Suppressor macrophage treated with lipopolysaccharide for 1 hour (primary cell): ENCODE results near the gene SCLT1.
"Not testable (repeated sequence)": the region's sequence is repeated elsewhere in the genome, so short reads cannot be mapped to it uniquely, and the experiment has no call there.

ENCODE experiments used
- DNase-seq, 3 donors: peaks; one replicate each; pipeline ENCODE4 v3.0.0-alpha.2; 2020 to 2022

The SCLT1 gene

DNA sequence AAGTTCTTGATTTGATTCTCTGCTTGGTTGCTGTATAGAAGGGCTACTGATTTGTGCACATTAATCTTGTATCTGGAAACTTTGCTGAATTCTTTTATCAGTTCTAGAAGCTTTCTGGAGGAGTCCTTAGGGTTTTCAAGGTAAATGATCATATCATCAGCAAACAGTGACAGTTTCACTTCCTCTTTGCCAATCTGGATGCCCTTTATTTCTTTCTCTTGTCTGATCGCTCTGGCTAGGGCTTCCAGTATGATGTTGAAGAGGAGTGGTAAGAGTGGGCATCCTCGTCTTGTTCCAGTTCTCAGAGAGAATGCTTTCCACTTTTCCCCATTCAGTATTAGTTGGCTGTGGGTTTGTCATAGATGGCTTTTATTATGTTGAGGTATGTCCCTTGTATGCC is 23.8 kb downstream of the SCLT1 start:
- DNase-seq = not testable (repeated sequence)

DNA sequence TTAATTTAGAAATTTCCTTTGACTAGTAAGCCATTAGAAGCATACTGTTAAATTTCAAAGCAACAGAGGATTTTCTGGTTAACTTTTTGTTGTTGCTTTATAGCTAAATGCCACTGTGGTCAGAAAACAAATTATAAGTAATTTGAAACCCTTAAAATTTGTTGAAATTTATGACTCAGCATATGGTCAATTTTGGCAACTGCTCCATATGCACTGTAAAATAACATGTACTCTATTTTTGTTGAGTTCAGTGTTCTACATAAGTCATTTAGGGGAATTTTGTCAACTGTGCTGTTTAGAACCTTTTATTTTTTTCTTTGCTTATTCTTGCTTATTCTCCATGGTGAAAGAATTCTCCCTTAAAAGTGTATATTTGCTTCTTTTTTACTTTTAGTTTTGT is 28.6 kb downstream of the SCLT1 start:
- DNase-seq = no peak

- no peak for DNase-seq
Measured at GRCh38 chr4:129063640-129064039, 29.7 kb downstream of the SCLT1 start.

GRCh38 chr4:129062580-129062979 is 30.8 kb downstream of the SCLT1 start:
- no peak for DNase-seq

GRCh38 chr4:129059028-129059427 is 34.3 kb downstream of the SCLT1 start:
- DNase-seq = no peak

DNA sequence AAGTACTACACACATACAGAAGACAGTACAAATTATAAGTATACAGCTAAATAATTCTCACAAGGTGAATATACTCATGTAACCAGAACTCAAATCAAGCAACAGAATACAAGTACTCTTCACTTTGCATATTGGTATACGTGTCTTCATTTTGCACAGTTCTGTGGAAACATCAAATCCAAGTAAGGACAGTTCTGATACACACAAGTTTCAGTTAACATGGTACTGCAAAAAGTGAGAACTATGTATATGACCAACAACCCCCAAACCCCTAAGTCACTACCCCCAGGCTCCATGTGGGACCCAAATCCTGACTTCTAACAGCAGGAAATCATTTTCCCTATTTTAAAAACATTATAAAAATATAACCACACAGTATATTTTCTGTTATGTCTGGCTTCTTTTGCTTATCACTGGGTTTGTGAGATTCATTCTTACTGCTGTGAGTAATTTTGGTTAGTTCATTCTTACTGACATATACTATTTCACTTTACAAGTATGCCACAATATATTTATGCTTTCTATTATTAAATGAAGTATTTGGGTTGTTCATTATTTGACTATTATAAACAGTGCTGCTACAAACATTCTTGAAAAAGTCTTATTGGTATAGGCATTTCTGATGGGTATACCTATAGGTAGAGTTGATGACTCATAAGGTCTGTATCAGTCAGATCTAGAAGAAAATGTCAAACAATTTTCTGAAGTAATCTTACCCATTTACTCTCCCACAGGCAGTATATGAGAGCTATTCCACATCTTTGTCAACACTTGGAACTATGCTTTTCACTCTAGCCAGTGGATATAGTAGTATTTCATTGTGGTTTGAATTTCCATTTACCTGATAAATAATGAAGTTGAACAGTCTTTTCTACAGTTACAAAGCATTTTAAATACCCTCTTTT is 47.0 kb downstream of the SCLT1 start:
- no peak for DNase-seq

DNA sequence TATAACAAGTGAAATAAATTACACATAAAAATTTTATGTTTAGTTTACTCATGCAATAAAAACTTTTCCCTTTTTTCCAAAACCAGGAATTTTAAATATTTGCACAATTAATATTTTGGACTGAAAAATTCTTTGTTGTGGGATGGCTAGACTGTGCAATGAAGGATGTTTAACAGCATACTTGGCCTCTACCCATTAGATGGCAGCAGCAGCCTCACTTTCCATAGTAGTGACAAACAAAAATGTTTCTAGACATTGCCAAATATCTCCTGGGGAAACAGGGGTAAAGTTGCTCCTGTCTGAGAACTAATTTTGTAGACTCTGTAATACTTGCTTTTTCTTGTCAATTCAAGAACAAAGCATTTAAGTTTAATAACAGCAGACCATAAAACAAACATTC is 49.8 kb downstream of the SCLT1 start:
- peak; percentile 7 to 32 (median 8) for DNase-seq

- DNase-seq = no peak
Measured at GRCh38 chr4:129040471-129040870, 52.9 kb downstream of the SCLT1 start.

DNA sequence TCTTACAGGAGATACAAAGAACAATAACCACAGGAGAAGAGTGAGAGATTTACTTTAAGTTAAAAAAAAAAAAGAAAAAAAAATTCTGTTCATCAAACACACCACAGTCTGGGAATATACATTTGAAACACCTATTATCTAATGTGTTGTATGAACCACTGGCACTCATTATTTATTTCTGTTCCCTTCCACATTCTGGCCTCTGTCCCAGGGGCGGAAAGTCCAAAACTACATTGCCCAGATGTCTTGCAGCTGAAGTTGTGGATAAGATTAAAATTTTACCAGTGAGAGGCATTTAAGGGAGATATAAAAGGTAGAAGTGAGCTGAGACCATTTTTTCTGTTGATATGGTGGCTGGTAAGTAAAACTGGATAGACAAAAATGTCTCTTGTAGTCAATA is 56.2 kb downstream of the SCLT1 start:
- no peak for DNase-seq

DNA sequence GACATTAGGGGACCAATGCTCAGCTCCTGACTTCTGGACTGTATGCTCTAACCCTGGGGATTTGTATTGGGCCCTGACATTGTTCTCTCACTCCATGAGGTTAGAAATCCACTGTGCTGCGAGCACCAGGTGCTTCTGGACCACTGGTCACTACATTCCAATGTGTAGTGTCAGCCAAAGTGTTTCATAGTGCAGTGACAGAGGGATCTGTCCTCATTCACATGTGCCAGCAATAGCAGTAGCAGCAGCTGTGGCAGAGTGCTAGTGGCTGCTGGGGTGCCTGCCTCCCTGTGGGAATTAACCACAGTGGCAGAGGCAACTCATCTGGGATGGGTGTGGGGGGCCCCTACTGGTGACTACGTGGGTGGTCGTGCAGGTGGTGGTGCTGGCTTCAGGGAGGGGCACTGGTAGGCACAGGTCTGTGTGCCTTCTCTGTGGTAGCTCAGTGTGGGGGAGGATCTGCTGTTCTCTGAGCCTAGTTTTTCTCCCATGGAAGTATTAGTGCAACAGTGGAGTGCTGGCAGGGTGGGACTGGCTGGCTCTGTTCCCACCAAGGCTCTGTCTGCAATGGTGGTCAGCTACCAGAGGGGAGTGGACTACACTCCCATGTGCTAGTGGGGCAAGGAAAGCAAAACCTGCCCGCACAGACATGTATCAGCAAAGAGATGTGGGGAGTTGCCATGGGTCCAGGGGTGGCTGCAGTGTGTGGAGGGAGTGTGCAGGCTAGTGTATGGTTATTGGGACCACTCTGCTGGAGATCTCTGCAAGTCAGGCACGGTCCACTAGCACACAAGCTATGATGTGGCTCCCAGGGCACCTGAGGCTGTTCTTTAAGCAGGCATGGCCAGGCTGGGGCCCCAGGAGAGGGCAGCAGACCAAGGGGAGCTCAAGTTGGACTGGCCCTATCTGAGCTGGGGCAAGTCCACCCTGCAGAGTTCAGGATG is 78.5 kb downstream of the SCLT1 start:
- DNase-seq = no peak

GRCh38 chr4:129008096-129008495 is 85.2 kb downstream of the SCLT1 start:
- no peak for DNase-seq

DNA sequence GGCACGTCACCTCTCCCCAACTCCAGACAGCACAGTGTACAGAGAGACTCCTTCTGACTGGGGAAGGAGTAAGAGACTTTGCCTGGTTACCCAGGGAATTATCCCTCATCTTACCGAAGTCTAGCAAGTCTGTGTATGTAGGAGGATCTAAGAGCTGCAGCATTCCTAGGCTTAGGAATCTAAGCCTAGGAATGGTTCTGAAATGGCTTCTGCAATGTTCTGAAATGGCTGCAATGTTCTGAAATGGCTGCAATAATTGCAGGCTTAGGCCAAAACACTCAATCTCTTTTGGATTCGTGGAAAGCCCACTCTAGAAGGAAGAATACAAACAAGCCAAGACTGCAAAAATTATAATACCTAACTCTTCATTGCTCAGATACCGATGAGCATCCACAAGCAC is 106.4 kb downstream of the SCLT1 start:
- no peak for DNase-seq

GRCh38 chr4:128986019-128986418 is 107.3 kb downstream of the SCLT1 start:
- DNase-seq = no peak

GRCh38 chr4:128983771-128984485 is 109.4 kb downstream of the SCLT1 start:
- DNase-seq = no peak

GRCh38 chr4:128981377-128981776 is 112.0 kb downstream of the SCLT1 start:
- DNase-seq = no peak

DNA sequence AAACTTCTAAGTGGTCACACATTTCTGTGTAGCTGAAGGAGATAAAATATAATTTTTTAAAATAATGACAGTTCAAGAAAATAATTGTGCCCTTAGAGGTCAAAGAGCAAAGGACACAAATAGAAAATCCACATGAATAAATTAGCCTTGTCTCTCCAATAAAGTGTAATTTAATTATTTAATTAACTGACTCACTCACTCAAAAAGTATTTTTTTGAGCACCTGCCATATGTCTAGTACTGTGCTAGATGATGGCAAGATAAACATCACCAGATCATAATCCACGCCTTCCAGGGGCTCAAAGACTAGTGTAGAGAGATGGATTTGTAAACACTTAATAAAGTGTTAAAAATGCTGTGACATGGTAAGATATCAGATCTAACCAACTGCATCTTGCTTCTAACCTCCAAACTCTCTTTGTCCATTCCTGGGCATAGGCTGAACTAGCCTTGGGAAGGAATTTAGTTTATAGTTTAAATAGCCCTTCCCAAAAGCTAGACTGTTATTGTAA is 112.5 kb downstream of the SCLT1 start:
- DNase-seq = no peak

- no peak for DNase-seq
Measured at GRCh38 chr4:128979934-128980333, 113.4 kb downstream of the SCLT1 start.

DNA sequence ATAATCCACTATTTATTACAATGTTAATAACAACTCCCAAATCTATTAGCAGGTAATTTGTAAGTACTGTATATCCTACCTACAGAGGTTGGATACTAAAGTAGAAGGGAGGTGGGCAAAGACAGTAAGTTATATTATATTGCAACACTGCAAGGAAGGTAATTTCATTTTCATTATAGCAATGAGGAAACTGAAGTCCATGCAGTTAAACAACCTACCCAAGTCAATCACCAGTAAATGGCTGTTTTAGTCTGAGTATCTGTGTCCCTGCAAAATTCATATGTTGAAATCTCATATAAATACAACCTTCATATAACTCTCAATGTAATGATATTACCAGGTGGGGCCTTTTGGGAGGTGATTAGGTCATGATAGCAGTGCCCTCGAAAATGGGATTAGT is 114.4 kb downstream of the SCLT1 start:
- DNase-seq = no peak

DNA sequence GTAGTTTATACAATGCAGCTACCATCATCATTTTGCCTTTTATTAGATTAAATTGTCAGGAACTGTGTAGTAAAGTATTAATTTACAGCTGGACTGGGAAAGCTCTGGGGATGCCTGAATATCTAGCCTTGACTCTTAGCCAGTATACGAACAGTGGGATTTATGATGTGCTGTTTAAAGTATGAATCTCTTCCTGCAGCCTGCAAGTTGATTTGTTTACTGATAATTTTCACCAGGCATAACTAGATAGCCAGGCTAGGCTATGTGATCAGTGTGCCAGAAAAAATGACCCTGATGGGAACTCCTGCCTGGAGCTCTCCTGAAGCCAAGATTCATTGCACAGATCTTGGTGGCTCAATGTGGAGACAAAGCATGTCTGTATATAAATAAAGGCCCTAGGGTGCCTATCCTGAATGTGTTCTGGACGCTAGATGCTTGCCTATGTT is 119.2 kb downstream of the SCLT1 start:
- DNase-seq = no peak

DNA sequence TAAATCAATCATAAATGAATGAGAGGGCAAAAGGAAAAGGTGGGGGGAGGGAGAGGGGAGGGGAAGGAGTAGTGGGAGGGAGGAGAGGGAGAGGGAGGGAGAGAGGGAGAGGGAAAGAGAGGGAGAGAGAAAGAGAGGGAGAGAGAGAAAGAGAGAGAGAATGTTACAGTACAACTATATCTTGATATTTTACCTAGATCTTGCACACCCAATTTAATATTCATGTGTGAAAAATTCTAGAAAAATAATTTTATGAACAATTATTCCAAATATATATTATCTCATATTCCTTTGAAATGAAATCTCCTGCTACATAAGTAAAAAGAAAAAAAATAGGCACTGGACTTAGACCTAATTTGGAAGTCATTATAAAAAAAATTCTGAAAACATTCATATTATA is 120.0 kb downstream of the SCLT1 start:
- no peak for DNase-seq

DNA sequence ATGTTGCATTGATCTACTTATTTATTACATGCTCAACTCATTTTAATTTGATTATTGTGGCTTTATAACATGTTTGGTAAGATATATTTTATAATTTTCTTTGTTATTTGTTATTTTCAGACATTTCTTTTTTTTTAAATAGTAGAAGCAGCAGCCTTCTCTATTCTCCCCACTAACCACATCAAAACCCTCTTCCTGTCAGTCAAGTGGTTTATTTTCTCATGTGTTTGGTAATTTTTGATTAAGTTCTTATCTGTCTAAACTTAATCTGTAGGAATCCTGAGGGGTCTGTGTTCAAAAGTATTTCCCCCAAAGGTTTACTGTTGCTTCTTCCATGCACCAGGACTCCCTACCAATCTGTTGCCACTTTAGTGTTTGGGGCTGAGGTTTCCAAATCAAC is 131.9 kb downstream of the SCLT1 start:
- DNase-seq = no peak

DNA sequence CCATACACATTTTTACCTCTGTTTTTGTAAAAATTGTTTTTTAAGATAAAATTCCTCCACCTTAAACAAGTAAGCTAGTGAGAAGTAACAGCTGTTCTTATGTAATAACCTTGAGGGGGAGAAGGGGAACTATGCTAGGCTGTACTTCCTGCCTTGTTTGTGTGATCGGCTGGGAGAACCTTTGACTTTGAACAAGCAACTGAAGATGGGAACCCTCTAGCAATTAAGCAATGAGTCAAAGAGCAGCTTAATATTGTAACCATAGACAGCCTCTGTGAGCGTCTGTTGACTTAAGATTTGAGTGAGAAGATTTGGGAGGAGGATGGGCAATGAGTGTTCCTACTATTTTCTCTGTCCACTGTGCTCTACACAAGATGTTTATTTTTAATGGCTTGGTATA is 135.1 kb downstream of the SCLT1 start:
- peak; percentile 55 to 62 (median 55) for DNase-seq

DNA sequence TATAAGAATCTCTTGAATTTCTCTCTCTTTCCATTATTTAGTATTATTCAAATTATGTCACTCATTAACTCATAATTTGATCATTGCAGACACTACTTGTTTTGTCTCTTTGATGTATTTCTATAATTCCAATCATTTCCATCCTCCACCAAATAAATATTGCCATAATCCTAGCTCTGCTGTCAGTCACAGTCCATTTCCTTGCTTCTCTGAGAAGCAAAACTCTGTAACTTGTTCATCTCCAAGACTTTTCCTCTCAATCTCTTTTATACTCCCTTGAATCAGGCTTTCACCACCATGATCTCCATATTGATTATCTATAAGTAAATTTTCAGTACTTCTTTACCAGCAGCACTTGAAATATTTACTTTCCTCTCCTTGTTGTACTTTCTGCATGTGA is 135.9 kb downstream of the SCLT1 start:
- DNase-seq = no peak
